Lung (tissue), 14 donors: ENCODE measurements around the gene FAM72D. TPM values are rescaled to one million over a fixed set of nuclear protein-coding genes. Genes with fewer than 3 reads are reported as not detected.
A peak's percentile ranks its signal among the peaks of the same experiment; 100 is the strongest.
"Not testable (repeated sequence)": the region's sequence is repeated elsewhere in the genome, so short reads cannot be mapped to it uniquely, and the experiment has no call there.

Experiments
- ATAC-seq: fragments of 200-7000 bp; cut with Tn5 transposase; one replicate; pipeline ENCODE4 v1.9.1; 2020; ENCODE audit warnings: moderate number of reproducible peaks; ENCODE audit not compliant: insufficient read depth, low FRiP score
- DNase-seq, 3 donors: peaks; one replicate each; pipeline ENCODE4 v3.0.0-alpha.2; 2013 to 2017
- H3K27ac ChIP-seq, 2 donors: one replicate each; pipeline ENCODE4 v1.5.1; 2013; ENCODE audit warnings: mild to moderate bottlenecking in 2 of 2, moderate library complexity in 2 of 2, control low read depth in 1 of 2, inconsistent platforms in 1 of 2, low read depth in 1 of 2, low read length in 1 of 2
- H3K27me3 ChIP-seq, 3 donors: one replicate each; pipeline ENCODE4 v1.5.1; 2013; ENCODE audit warnings: low read length in 2 of 3; ENCODE audit not compliant: control insufficient read depth in 3 of 3, insufficient read depth in 3 of 3
- H3K36me3 ChIP-seq, 4 donors: one replicate each; pipeline ENCODE4 v1.5.1; 2013; ENCODE audit warnings: low read length in 4 of 4, mild to moderate bottlenecking in 1 of 4, moderate library complexity in 1 of 4; ENCODE audit not compliant: control insufficient read depth in 4 of 4, insufficient read depth in 4 of 4
- H3K4me1 ChIP-seq, 5 donors: one replicate each; pipeline ENCODE4 v1.5.1; 2013; ENCODE audit warnings: low read length in 5 of 5, mild to moderate bottlenecking in 2 of 5, moderate library complexity in 1 of 5; ENCODE audit not compliant: control insufficient read depth in 5 of 5, insufficient read depth in 5 of 5
- H3K4me3 ChIP-seq: one replicate; pipeline ENCODE4 v1.5.1; 2013; ENCODE audit warnings: mild to moderate bottlenecking, control low read depth, moderate library complexity
- H3K9ac ChIP-seq, 2 donors: one replicate each; pipeline ENCODE4 v1.5.1; 2013; ENCODE audit warnings: low read length in 2 of 2, control low read depth in 1 of 2; ENCODE audit not compliant: insufficient read depth in 1 of 2
- H3K9me3 ChIP-seq, 4 donors: one replicate each; pipeline ENCODE4 v1.5.1; 2013; ENCODE audit warnings: low read length in 3 of 4, mild to moderate bottlenecking in 1 of 4, moderate library complexity in 1 of 4; ENCODE audit not compliant: control insufficient read depth in 4 of 4, insufficient read depth in 3 of 4
- WGBS, 2 donors: extraction: QIAGEN DNeasy Blood & Tissue Kit; methylation state at CpG; one replicate each; pipeline ENCODE4 v1.1.7; 2013; 5-methylcytosine and 5-hydroxymethylcytosine counted together
- long read RNA-seq, 5 donors: transcript quantifications; one replicate each; lab custom pipeline, GENCODE V29; 2026
- polyA plus RNA-seq, 2 donors: library from polyadenylated mRNA; stranded (reverse); fragments of 200-250 nt; gene quantifications; one replicate each; pipeline ENCODE4 v1.2.1, GENCODE V29; 2013
- total RNA-seq, 2 donors: library from RNA; depleted of rRNA in 1 of 2; stranded (reverse); fragments of >200 nt in 1 of 2; gene quantifications; one replicate each; pipeline ENCODE4 v1.2.1, GENCODE V29; 2014 to 2021
- donor health status: Bipolar disorder and iron deficiency.
- donor health status: healthy.
- donor health status: DM: yes; HTN: yes; CAD: no.

FAM72D gene
- total RNA-seq (under 1 TPM; 0.52 to 0.60 TPM), polyA plus RNA-seq (under 1 TPM; 0.35 to 0.41 TPM)
- long read RNA-seq, donor 1, partial matches to known transcripts: 0 of 1 reads
- long read RNA-seq, donor 1, other reads (novel, unspliced or antisense): 0 of 1 reads
- long read RNA-seq, donor 2: 0 reads
- long read RNA-seq, donor 3, partial matches to known transcripts: 0 of 1 reads
- long read RNA-seq, donor 3, other reads (novel, unspliced or antisense): 0 of 1 reads
- long read RNA-seq, donor 4: 0 reads
- long read RNA-seq, donor 5: 0 reads

- H3K9me3 ChIP-seq, H3K4me1 ChIP-seq, H3K27me3 ChIP-seq, H3K36me3 ChIP-seq, DNase-seq, H3K9ac ChIP-seq: not testable (repeated sequence)
- no CpG with 5 or more reads among the region's 47 CpGs for WGBS, 2 donors
- peak within 1 kb of the TSS in 1 of 2 donors; percentile 56 for H3K27ac ChIP-seq
- peak; percentile 86 for ATAC-seq
- peak within 1 kb of the TSS; percentile 44 for H3K4me3 ChIP-seq
Observed at GRCh38 chr1:145095284-145096057, at the start of gene FAM72D, which contains the start of gene SRGAP2B. TSS of gene FAM72D (plus strand) at chr1:145095974. CDS start at chr1:145096848, 874 bp downstream. TSS of gene SRGAP2B (minus strand) at chr1:145095328. CDS start at chr1:145092901, 2,427 bp downstream.

- no CpG with 5 or more reads among the region's 1 CpG for WGBS, 2 donors
- DNase-seq, H3K4me3 ChIP-seq, H3K4me1 ChIP-seq, ATAC-seq, H3K9me3 ChIP-seq, H3K36me3 ChIP-seq, H3K27ac ChIP-seq, H3K27me3 ChIP-seq, H3K9ac ChIP-seq: not testable (repeated sequence)
Observed at GRCh38 chr1:145047553-145047952, 48.2 kb upstream of the FAM72D start.

DNA sequence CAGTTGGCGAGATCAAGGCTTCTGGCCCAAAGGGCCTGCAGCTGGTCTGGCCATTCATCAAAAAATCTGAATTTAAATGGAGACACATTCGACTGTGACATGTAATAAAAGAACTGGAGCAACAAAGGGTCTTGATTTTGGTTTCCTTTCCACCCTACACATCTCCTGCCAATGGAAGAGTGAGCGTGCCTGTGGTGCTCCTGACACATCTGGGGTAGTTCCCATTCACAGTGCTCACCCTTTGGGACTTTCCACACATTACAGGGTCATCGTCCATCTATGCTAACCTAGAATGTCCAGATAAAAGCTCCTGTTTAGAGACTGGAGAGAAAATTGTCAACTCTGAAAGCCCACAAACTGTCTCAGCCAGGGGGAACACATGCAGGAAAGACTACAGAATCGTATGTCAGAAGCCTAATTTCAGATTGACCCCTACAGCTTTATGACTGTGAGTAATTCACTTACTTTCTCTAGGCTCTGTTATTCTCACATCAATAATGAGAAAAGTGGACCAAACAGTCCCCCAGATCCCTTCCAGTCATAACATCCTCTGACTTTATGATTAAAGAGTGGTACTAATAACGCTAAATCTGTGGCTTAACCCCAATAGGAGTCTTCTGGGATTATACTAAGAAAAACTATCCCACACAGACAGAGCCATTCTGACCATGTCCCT is 47.5 kb upstream of the FAM72D start:
- H3K9ac ChIP-seq, ATAC-seq, H3K27ac ChIP-seq, H3K36me3 ChIP-seq, H3K9me3 ChIP-seq, H3K4me3 ChIP-seq, H3K27me3 ChIP-seq, H3K4me1 ChIP-seq, DNase-seq: not testable (repeated sequence)
- no CpG with 5 or more reads among the region's 6 CpGs for WGBS, 2 donors

GRCh38 chr1:145052019-145052776 is 43.6 kb upstream of the FAM72D start:
- not testable (repeated sequence) for H3K27ac ChIP-seq, ATAC-seq, H3K9ac ChIP-seq, H3K36me3 ChIP-seq, H3K4me3 ChIP-seq, DNase-seq, H3K27me3 ChIP-seq, H3K4me1 ChIP-seq, H3K9me3 ChIP-seq
- no CpG with 5 or more reads among the region's 10 CpGs for WGBS, 2 donors

GRCh38 chr1:145053428-145053827 is 42.3 kb upstream of the FAM72D start:
- H3K36me3 ChIP-seq, H3K4me3 ChIP-seq, H3K27ac ChIP-seq, H3K27me3 ChIP-seq, ATAC-seq, DNase-seq, H3K9ac ChIP-seq, H3K4me1 ChIP-seq, H3K9me3 ChIP-seq: not testable (repeated sequence)
- WGBS, 2 donors: no CpG with 5 or more reads among the region's 4 CpGs

- not testable (repeated sequence) for H3K36me3 ChIP-seq, H3K9ac ChIP-seq, DNase-seq, H3K4me1 ChIP-seq, H3K27ac ChIP-seq, H3K9me3 ChIP-seq, H3K27me3 ChIP-seq, H3K4me3 ChIP-seq
- WGBS, 2 donors: no CpG with 5 or more reads among the region's 4 CpGs
- ATAC-seq: peak; percentile 72
Observed at GRCh38 chr1:145055217-145055760, 40.5 kb upstream of the FAM72D start.

DNA sequence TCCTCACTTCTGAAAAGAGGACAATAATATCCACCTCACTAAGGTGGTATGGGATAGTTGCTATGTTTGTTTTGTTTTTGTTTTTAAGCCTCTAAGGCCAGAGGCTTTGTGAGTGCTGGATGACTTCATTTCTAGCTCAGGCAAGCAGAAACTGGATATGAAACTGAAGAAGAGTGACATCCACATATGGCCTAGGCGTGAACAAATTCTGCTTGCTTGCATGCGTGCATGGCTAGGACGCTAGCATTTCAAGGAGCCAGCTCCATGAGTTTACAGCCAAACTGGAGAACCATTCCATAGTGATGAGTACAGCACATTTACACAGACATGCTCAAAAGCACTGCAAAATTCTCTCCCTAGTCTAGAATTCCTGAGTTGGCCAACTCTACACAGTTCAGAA is 37.6 kb upstream of the FAM72D start:
- H3K9ac ChIP-seq, H3K36me3 ChIP-seq, H3K27me3 ChIP-seq, H3K4me3 ChIP-seq, H3K9me3 ChIP-seq, H3K4me1 ChIP-seq, H3K27ac ChIP-seq, ATAC-seq, DNase-seq: not testable (repeated sequence)
- no CpG with 5 or more reads among the region's 3 CpGs for WGBS, 2 donors
